Endothelial cell of umbilical vein (primary cell): Measurements from ENCODE around the gene FRA10AC1. TPM values are rescaled to one million over a fixed set of nuclear protein-coding genes. Genes with fewer than 3 reads are reported as not detected.

Experiments used
- BruUV-seq: library from RNA; stranded (reverse); fragments of 400-500 nt; replicated peaks from 2 replicates; lab custom pipeline; 2021; lab: Mats Ljungman, UMichigan
- CTCF ChIA-PET: fragments of 300-600, 350-600 bp; sonication (Branson Sonifier 250); formaldehyde crosslinking; loops from one replicate; lab custom pipeline; 2021; ENCODE audit warnings: antibody characterized with exemption, inconsistent platforms; lab: Charles Lee
- POLR2A ChIA-PET: fragments of 300-600, 350-600 bp; sonication (Branson Sonifier 250); formaldehyde crosslinking; loops from one replicate; lab custom pipeline; 2021; ENCODE audit warnings: antibody characterized with exemption, inconsistent platforms; lab: Charles Lee
- DNase-seq: peaks from one replicate; pipeline ENCODE4 v3.0.0-alpha.2; 2011; ENCODE audit warnings: low read depth, low spot score
- FAIRE-seq: peaks from 2 replicates; lab custom pipeline; 2011; peaks lifted over from hg19 to GRCh38; lab: Jason Lieb, UNC
- H2AFZ ChIP-seq: 2 replicates; pipeline ENCODE4 v1.6.0; 2012; ENCODE audit warnings: low read depth, low read length, control low read depth, inconsistent platforms
- H3K27ac ChIP-seq: 2 replicates; pipeline ENCODE4 v1.5.1; 2011; ENCODE audit warnings: low read depth, mild to moderate bottlenecking, control low read depth, low read length, moderate library complexity; ENCODE audit not compliant: insufficient read depth
- H3K27me3 ChIP-seq, 2 experiments: 2 replicates each; pipeline versions ENCODE4 v1.6.0 to v1.6.1; 2011; ENCODE audit warnings: low read length in 2 of 2, mixed read lengths in 1 of 2; ENCODE audit not compliant: control insufficient read depth in 2 of 2, insufficient read depth in 2 of 2
- H3K36me3 ChIP-seq, 2 experiments: 2 replicates in 1 of 2; 3 replicates in 1 of 2; pipeline ENCODE4 v1.5.1; 2011; ENCODE audit warnings: low read length in 2 of 2, mild to moderate bottlenecking in 1 of 2, moderate library complexity in 1 of 2; ENCODE audit not compliant: control insufficient read depth in 2 of 2, insufficient read depth in 2 of 2; ENCODE audit errors: extremely low read depth in 1 of 2
- H3K4me1 ChIP-seq: 3 replicates; pipeline ENCODE4 v1.5.1; 2011; ENCODE audit warnings: mild to moderate bottlenecking, low read length; ENCODE audit not compliant: control insufficient read depth, insufficient read depth; ENCODE audit errors: extremely low read depth
- H3K4me2 ChIP-seq: 2 replicates; pipeline ENCODE4 v1.6.1; 2011; ENCODE audit warnings: low read length, control low read depth, mixed read lengths; ENCODE audit not compliant: insufficient read depth
- H3K4me3 ChIP-seq, 3 experiments: fragments of 200-600 bp in 1 of 3; sonication (generic), shearing (Covaris generic) in 1 of 3; replicated peaks in 1 of 3; 2 replicates each; pipeline ENCODE4 v1.5.1; 2011 to 2016; ENCODE audit warnings: control low read depth in 3 of 3, low read length in 3 of 3, mild to moderate bottlenecking in 2 of 3, inconsistent platforms in 1 of 3, low read depth in 1 of 3, moderate library complexity in 1 of 3; ENCODE audit not compliant: insufficient read depth in 1 of 3
- H3K79me2 ChIP-seq: 2 replicates; pipeline ENCODE4 v1.6.0; 2012; ENCODE audit warnings: low read length, inconsistent platforms; ENCODE audit not compliant: control insufficient read depth, insufficient read depth
- H3K9ac ChIP-seq: replicated peaks from 2 replicates; pipeline ENCODE3; 2011; ENCODE audit warnings: low read length, control low read depth; ENCODE audit not compliant: insufficient read depth; ENCODE audit errors: extremely low read depth
- H3K9me1 ChIP-seq: replicated peaks from 3 replicates; pipeline ENCODE4 v1.6.0; 2011; ENCODE audit warnings: mild to moderate bottlenecking, low read length; ENCODE audit not compliant: control insufficient read depth, insufficient read depth; ENCODE audit errors: extremely low read depth
- H3K9me3 ChIP-seq: replicated peaks from 2 replicates; pipeline ENCODE4 v1.5.1; 2012; ENCODE audit warnings: low read length, inconsistent platforms; ENCODE audit not compliant: control insufficient read depth, insufficient read depth
- H4K20me1 ChIP-seq: replicated peaks from 2 replicates; pipeline ENCODE3; 2011; ENCODE audit warnings: mild to moderate bottlenecking, low read length; ENCODE audit not compliant: control insufficient read depth, insufficient read depth; ENCODE audit errors: extremely low read depth
- CTCF ChIP-seq, 2 donors: IDR thresholded peaks; 1 replicate in 1 of 2; 2 replicates in 1 of 2; pipeline ENCODE4 v1.5.1; 2011; ENCODE audit warnings: low read length in 2 of 2, mild to moderate bottlenecking in 2 of 2, moderate library complexity in 2 of 2, control low read depth in 1 of 2, inconsistent platforms in 1 of 2, low read depth in 1 of 2; ENCODE audit not compliant: insufficient read depth in 1 of 2; ENCODE audit errors: extremely low read depth in 1 of 2
- EZH2 ChIP-seq: IDR thresholded peaks from 2 replicates; pipeline ENCODE4 v1.6.1; 2012; ENCODE audit warnings: borderline replicate concordance, low read depth, mild to moderate bottlenecking, moderate library complexity, low read length, inconsistent platforms; ENCODE audit not compliant: severe bottlenecking
- FOS ChIP-seq: IDR thresholded peaks from 2 replicates; pipeline ENCODE4 v1.6.1; 2011; ENCODE audit warnings: mild to moderate bottlenecking, low read length, moderate library complexity, borderline replicate concordance; ENCODE audit not compliant: insufficient read depth
- GATA2 ChIP-seq: IDR thresholded peaks from 2 replicates; pipeline ENCODE4 v1.7.0; 2011; ENCODE audit warnings: low read depth, mild to moderate bottlenecking, moderate library complexity, mixed read lengths, low read length; ENCODE audit not compliant: insufficient read length, insufficient read depth
- JUN ChIP-seq: IDR thresholded peaks from 2 replicates; pipeline ENCODE4 v1.6.1; 2011; ENCODE audit warnings: borderline replicate concordance, low read depth; ENCODE audit not compliant: insufficient read length, insufficient read depth
- MAX ChIP-seq: IDR thresholded peaks from 2 replicates; pipeline ENCODE4 v1.6.1; 2011; ENCODE audit not compliant: insufficient read depth, insufficient read length
- MYC ChIP-seq: IDR thresholded peaks from one replicate; pipeline ENCODE4 v1.6.1; 2011; ENCODE audit warnings: mild to moderate bottlenecking, low read depth, low read length
- POLR2A ChIP-seq: IDR thresholded peaks from 2 replicates; pipeline ENCODE4 v1.6.1; 2012; ENCODE audit warnings: low read depth, mild to moderate bottlenecking, control low read depth, low read length
- POLR2AphosphoS5 ChIP-seq: IDR thresholded peaks from 2 replicates; pipeline ENCODE4 v1.6.1; 2012; ENCODE audit warnings: low read depth, mild to moderate bottlenecking, control low read depth, low read length, moderate library complexity; ENCODE audit not compliant: insufficient read depth
- dilution Hi-C: fragments of 300-500 bp; cut with MboI; formaldehyde crosslinking; loops from one replicate; pipeline ENCODE4 v1.15.0; 2019; ENCODE audit warnings: low sequenced_read_pairs; ENCODE audit not compliant: extremely low pct_ligation_motif_present
- intact Hi-C: fragments of 100-400 bp; cut with micrococcal nuclease; formaldehyde crosslinking; loops from one replicate; pipeline ENCODE4 v1.10.0; 2022
- polyA plus RNA-seq, 4 experiments: library from polyadenylated mRNA; depleted of rRNA in 3 of 4; stranded (reverse) in 3 of 4; unstranded in 1 of 4; fragments of >200 nt; gene quantifications; 2 replicates each; pipeline versions ENCODE4 v1.2.1 to v1.2.3, GENCODE V29; 2011 to 2012; ENCODE audit warnings: missing spikeins in 1 of 4
- total RNA-seq: library from RNA; stranded (reverse); gene quantifications from 2 replicates; pipeline ENCODE4 v1.2.3, GENCODE V29; 2021

Gene FRA10AC1
- total and polyA plus RNA-seq, 2 donors (not counting 3 experiments of a cell fraction or from before 2014, with no cell fraction given): 4.0 to 24.4 TPM

GRCh38 chr10:93726024-93726423 is 23.6 kb upstream of the FRA10AC1 start:
- Histone ChIP-seq H3K4me2 (no peak overlapping the region), H3K9ac (no peak overlapping the region), H3K4me3 (no peak overlapping the region), H3K27ac (no peak overlapping the region), H4K20me1 (no peaks in the 10 kb centered on the region), H3K4me1 (no peaks in the 10 kb centered on the region), H3K36me3 (no peaks in the 10 kb centered on the region), H3K9me1 (no peaks in the 10 kb centered on the region), H3K9me3 (no peaks in the 10 kb centered on the region), H2AFZ (no peak overlapping the region), H3K79me2 (no peaks in the 10 kb centered on the region), H3K27me3 (peaks cover 11 to 24% of the 10 kb centered on the region in 2 experiments)
- dilution Hi-C loops: no loop called here
- BruUV-seq: no TSS peak
- DNase-seq (no peak), FAIRE-seq (no peak)
- POLR2A ChIA-PET: no interaction called here
- CTCF ChIA-PET: interaction anchor here (0.9 to 1.5 kb wide), 3 partner anchors 13 to 133 kb away, joined by 3 to 5 read pairs (median 3); no protein-coding TSS in a partner anchor
- intact Hi-C loops: no loop called here
- no peak for TF ChIP-seq FOS
- TF ChIP-seq EZH2: no peak
- TF ChIP-seq POLR2AphosphoS5: no peak
- no peak for TF ChIP-seq MYC
- no peak for TF ChIP-seq GATA2
- TF ChIP-seq CTCF (IDR thresholded peaks at IDR 0.05; ENCODE audit: extremely low read depth in 1 of 2, insufficient read depth in 1 of 2, low read depth in 1 of 2, low read length in 2 of 2): no peak
- no peak for TF ChIP-seq JUN
- no peak for TF ChIP-seq POLR2A
- TF ChIP-seq MAX: no peak
